ENCODE results near the gene GNAI3.

GNAI3 gene

DNA sequence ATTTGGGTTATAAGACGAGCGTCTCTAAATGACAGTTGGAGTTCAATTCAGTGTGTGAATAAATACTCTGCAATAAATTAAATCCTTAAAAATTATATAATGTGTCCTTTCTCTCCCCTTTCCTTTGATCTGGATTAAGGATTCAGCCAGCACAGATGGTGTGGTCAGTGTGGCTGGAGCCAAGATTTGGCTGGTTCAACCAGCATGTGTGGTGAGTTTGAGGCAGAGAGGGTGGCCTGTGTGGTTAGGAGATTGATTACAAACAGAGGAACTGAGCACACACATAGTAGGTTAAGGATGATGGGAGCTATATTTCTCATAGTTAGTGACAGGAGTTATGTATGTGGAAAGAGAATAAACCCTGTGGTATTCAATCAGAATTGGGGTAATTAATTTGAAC lies 24.7 kb upstream of the GNAI3 start:
- no peak for DNase-seq (ENCODE audit: low read depth in 3 of 3, low spot score in 1 of 3)

DNA sequence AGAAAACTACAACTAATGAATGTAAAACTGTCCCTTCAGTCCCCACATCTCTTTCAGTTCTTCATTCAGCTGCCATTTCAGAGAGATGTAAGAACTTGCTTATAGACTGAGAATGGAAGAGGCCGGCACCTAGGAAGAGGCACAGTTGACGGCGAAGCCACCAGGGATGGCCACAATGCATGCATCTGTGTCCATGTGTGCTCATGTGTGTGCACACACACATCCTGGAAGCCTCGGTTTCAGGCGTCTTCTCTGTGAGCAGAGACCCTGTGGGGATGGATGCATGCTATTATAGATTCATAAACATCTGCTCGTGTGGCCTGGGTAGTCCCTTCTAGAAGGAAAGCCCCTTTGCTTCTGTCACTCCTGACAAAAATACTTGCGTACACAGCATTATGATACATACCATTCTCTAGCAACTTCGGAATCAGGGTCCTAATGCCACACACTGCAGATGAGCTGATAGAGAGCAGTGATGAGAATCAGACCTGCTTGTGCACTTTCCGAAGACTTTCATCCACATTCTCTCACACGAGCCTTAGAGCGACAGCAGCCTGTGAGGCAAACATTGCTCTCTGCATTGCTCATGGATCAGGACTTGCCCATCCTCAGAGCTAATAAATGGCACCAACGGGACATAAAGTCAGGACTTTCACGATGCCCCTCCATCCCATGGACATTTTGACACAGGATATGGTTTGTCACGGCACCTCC lies 21.2 kb upstream of the GNAI3 start:
- no peak for DNase-seq (ENCODE audit: low read depth in 3 of 3, low spot score in 1 of 3)

DNA sequence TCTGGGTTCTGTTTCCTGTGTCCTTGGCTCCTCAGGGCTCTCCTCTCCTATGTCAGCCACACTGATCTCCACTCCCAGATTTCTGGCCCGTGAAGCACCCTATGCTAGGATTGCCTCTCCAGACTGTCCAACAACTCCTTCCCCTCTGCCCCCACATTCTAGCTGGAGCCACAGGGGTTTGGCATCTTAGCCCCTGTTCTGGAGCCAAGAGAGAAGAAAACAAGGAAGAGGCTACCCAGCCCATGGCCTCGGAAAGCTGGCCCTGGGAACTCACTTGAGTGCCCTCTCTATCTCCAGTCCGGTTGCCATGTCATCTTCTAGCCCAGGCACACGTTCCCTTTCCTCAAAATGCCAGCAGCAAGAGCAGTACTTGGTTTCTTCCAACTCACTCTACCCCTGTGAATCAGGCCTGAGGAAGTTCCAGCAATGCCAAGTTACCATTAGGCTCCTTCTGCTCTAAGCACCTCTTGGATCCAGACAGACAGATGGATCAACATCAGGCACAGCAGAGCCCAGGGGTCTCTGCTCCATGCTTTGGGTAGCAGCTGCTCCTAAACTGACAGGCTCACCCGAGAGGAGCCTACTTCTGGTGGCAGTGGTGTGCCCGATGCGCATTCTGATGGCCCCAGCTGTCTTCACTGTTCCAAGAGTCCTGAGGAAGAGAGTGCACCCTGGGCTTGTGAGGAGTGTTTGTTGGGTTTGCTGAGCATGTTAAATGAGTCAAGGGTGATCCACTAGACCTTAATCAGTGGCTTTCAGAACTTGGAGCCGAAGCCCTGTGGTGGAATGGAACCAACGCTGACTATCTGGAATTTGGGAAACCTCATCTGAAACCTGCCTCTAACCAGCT lies 20.3 kb upstream of the GNAI3 start:
- no peak for DNase-seq (ENCODE audit: low read depth in 3 of 3, low spot score in 1 of 3)

DNA sequence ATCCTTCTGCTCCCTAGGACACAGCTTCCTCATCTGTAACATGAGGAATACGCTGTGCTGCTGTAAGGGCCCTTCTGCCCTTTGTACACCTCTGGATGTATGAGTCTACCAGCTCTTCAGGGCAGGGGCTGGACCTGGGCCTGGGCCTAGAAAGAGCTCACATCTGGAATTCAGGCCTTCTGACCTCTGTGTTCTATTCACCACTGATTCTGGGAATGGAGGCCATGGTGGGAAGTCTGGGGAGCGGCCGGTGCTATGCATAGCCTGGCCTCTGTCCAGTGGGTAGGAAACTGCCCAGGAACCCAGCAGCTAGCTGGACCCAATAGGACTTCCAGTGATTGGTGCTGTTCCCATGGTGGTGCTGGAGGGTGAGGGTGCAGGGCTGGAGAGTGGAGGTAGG lies 19.7 kb upstream of the GNAI3 start:
- no peak for DNase-seq (ENCODE audit: low read depth in 3 of 3, low spot score in 1 of 3)

DNA sequence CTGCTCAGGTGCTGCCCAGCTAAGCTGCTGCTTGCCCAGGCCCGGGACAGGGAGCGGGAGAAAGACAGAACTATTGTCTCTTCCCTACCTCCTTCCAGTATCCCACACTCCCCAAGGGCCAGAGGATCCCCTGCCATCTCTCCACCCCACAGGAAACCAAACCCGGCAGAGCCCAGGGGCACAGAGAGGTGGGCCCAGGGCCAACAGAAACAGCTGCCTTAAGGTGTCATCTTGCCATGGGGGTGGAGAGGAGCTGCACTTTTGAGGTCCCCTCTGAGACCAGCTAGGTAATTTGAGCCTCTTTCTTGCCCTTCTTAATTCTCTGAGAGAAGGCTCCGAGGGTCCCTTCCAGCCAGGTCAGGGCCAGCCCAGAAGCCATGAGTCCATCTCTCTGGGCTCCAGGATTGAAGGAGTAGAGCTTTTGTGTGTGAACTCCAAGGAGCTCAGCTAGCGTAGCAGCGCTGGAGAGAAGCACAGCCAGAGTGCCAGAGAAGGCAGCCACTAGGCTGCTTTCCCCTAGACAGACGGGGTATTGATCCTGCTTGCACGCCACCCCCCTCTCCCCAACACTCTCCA lies 18.4 kb upstream of the GNAI3 start:
- DNase-seq (ENCODE audit: low read depth in 3 of 3, low spot score in 1 of 3) = no peak

DNA sequence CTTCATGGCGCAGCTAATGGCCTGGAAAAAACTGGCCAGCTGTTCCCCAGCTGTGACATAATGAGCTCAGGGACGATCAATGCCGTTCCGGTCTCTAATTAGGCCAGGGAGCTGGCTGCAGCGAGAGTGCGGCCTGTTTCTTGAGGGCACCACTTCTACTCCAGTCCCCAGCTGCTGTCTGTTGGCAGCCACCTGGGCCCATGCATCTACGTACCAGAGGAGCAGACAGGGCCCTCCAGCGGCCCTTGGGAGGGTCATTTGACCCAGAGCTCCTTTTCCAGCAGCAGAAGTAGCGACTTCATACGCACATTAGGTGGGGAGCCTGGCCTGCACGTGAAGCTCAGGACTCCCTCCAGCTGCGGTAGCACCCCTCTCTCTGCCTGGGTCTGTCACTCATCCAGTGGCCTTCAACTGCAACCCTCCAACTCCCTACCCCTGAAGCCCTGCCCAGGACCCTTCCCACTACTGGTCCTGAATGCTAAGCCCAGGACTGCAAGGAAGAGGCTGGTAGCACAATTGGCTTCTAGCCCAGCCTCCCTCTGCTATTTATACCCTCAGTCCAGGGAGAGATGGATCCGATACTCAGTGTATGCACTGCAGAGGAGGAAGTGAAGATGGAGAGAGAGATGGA lies 17.8 kb upstream of the GNAI3 start:
- no peak for DNase-seq (ENCODE audit: low read depth in 3 of 3, low spot score in 1 of 3)

DNA sequence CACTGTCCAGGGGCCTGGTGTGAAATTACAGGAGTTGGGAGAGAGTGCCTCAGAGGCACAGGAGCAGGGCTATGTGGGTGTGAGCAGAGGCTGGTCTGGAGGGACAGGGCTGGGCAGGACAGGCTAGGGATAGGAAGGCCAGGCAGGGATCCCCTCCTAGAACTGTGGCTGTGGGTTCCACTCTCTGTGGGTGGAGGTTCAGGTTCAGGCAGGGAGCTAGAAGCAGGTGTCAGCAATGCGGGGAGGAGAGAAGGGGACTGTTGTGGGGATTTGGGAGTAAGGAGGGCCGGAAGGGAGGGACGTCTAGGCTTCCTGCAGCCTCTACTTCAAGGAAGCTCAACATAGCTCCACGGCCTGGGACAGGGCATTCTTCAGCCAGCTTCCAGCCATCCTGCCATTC lies 17.0 kb upstream of the GNAI3 start:
- DNase-seq (ENCODE audit: low read depth in 3 of 3, low spot score in 1 of 3) = no peak

DNA sequence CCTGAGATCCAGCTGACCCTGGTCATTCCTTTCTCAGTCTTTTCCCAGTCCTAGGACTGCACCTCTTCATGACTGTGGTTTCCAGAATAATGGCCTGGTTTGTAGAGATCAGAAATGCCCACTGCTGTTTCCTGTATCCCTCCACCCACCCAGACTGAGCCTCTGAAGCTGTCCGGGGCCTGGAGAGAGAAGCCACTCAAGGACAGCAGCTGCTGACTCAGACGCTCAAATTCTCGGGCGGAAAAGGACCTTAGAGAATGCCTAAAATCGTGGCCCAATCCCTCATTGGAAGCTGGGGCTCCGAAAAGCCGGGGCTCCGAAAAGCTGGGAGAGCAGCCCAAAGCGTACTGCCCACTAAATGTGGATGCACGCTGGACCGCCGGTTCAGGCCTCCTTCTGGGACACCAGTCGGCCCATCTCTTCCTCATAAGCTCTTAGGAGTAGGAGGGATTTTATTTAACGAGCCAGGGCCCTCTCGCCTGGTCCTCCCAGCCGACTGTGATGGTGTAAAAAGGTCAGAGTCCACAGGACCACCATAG lies 16.5 kb upstream of the GNAI3 start:
- no peak for DNase-seq (ENCODE audit: low read depth in 3 of 3, low spot score in 1 of 3)

DNA sequence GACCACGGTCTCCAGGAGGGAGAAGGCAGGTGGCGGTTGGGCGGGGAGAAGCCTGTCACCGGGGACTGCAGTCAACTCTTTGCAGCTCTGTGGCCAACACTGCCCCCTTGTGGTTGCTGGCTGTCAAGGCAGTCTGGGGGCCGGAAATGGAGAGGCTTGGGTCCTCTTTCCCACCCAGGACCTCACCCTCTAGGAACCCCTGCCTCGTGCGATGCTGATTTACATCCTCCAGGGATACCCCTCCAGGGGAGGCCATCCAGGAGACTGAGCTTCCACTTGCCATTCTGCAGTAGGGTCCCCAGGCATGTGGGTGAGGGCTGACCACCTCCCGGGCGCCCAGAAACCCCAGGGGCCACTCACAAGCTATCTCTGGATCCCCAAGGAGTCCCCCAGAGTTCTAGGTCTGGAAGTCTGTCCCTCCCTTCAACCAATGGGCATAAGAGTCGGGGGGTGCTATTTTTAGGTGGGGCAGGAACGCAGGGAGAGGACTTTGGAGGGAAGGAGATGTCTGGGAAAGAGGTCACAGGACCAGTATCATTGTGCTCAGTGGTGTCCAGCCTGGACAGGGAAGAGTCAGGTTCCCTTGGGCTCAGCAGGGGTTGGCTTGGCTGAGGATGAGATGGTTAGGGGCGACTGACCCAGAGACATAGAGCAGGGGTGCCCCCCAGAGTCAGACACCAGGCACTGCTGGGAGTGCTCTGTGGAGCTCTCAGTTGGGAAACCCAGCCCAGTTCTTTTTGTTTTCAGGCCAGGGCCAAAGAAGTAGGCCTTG lies 15.9 kb upstream of the GNAI3 start:
- DNase-seq (ENCODE audit: low read depth in 3 of 3, low spot score in 1 of 3) = peak; percentile 82 to 92 (median 83)

DNA sequence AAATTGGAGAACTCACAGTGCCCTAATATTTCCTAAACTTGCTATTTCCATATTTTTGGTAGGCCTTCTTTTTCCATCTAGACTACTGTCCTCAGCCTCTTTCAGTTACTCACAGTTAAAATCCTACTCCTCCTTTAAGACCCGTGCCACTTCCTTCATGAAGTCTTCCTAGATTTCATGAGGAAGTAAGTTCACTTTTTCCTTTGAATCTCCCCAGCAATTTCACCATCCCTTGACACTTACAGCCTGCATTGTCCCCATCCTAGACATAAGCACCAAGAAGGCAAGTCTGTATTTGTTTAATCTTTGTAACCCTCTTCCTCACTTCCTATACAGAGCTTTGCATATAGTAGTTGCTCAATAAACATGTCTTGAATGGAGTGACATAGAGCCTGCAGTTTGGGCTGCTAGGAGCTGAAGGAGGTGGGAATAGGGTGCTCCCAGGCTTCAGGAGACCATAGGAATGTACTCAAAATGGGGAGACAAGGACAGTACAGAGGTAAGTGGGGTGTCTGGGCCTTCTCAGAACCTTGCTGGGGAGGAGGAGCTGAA lies 14.0 kb upstream of the GNAI3 start:
- DNase-seq (ENCODE audit: low read depth in 3 of 3, low spot score in 1 of 3) = no peak

DNA sequence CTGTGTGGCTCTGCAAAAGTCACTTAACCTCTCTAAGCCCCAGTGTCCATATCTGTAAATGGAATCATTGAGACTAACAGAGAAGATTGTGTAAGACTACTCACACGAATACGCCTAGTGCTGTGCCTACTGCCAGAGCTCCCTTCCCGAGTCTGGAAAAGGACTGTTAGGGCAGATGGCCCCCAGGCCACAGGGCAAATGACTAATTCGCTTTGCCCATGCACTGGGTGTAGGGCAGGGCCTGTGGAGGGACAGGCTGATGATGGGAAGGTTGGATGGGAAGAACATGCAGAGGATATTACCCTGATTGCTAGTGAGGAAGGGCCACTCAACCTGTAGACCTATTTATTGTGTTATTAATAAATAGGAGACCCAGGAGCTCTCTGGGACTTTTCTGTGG lies 12.9 kb upstream of the GNAI3 start:
- DNase-seq (ENCODE audit: low read depth in 3 of 3, low spot score in 1 of 3) = no peak

DNA sequence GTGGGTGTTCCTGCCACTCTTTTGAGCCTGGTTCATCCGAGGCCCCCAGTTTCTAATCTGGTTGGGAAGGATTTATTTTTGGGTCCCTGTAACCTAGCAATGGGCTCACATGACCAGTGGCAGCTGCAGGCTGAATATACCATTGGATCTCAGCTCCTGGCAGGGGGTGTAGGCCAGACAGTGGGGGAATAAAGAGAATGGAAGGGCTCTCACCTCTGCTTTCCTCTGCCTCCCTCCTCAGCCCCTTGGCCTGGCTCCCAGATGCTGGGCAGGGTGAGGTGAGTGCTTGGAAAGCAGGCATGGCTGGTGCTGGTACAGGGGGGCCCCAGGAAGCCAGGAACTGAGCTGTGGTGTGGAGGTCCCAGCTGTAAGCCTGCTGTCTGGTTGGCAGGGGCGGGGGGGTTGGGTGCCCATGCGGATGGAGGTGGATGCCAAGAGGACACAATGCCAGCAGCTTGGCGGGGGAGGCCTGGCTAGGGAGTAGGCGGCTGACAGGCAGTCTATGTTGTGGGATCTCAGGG lies 12.4 kb upstream of the GNAI3 start:
- DNase-seq (ENCODE audit: low read depth in 3 of 3, low spot score in 1 of 3) = no peak

DNA sequence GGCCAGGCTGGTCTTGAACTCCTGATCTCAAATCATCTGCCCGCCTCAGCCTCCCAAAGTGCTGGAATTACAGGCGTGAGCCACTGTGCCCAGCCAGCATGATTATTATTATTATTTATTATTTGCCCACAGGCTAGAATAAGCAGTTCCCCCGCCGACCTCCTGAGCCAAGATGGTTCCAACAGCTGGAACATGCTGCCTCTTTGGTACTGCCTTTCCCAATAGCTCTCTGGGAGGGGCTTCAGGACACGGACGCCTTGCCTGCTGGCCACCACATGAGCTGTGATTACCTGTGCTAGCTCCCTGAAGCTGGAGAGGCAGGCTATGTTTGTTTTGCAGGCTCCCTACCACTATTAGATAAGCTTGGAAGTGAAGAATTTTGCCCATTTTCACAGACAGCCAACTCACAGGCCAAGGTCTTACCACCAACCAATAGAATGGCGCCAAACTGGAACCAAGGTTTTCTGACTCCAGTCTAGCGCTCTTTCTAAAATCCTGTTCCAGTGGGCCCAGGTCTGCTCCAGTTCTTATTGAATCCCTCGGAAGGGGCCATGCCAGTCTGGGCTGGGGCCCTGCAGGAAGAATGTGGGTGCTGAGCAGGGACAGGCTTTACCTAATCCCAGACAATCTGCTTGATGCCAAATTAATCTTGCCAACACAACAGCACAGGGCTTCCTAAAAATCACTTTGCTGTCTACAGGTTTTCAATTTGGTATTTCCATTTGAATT lies 10.8 kb upstream of the GNAI3 start:
- DNase-seq (ENCODE audit: low read depth in 3 of 3, low spot score in 1 of 3) = no peak

DNA sequence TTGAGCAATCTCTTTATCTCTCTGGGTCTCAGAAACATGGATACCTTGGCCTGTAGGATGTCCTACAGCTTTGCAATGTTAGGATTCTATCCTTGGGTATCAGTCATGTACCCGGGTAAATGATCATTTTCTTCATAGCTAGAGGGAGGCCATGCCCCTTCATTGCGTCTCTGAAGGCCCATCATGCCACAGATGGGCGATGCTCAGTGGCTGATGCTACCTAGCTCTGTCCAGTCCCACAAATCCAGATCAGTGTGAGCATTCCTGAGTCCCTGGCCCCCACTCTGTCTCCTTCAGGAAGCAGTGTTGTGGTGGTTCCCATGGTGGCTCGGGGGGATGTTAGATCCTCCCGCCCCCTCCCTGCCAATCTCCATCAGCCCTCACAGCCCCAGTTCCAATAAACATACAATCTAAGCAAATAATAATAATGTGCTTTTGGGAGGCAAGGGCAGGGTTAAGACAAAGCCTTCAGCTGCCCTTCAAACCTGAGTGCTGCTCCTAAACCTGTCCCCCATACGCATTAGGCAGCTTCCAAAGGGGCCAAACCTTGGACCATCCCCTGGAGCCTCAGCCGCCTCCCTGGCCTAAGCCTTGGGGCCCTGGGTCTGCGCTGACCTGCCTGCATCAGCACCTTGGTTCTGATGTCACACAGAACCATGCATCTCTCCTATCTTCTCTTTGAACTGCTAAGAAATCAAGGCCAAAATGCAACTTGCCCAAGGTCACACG lies 9.4 kb upstream of the GNAI3 start:
- DNase-seq (ENCODE audit: low read depth in 3 of 3, low spot score in 1 of 3) = no peak

DNA sequence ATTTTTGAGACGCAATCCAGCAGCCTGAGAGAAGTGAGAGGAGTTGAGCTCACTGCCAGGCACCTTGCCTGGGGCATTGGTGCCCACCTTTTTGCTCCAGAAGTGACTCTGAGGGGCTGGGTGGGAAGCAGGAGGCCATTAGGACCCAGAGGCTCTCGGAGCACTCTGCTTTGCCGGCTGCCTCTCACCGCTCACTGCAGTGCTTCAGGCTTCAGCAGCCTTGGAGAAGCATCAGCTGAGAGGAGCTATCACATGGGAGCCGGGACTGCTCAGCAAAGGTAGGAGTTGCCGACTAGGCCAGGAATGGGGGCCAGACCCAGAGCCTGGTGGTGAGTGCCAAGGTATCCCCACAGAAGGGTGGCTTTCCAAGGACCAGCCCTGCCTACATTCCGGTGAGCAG lies 8.7 kb upstream of the GNAI3 start, which contains the start of gene GPR61:
GPR61 (plus strand) TSS at position 197 of the 400 bp plus-strand sequence. CDS start 3,151 bp downstream, outside the sequence.
- no peak for DNase-seq (ENCODE audit: low read depth in 3 of 3, low spot score in 1 of 3)

DNA sequence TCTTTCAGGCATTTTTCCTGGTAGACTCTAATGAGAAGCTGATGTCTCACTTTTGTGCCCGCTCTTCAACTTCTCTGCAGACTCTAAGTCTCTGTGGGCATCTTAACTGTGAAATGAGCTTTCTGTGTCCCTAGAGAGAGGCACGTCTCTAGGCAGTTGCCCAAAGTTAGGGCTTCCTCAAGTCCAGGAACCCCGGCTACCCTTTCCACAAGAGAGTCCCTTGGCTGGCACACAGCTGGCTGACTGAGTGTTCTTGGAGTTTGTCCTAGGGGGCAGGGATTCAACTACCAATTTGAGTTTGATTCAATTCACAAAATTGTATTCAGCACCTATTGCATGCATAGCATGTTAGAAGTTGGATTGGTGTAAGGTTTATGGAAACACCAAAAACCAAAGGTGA lies 7.3 kb upstream of the GNAI3 start:
- no peak for DNase-seq (ENCODE audit: low read depth in 3 of 3, low spot score in 1 of 3)

DNA sequence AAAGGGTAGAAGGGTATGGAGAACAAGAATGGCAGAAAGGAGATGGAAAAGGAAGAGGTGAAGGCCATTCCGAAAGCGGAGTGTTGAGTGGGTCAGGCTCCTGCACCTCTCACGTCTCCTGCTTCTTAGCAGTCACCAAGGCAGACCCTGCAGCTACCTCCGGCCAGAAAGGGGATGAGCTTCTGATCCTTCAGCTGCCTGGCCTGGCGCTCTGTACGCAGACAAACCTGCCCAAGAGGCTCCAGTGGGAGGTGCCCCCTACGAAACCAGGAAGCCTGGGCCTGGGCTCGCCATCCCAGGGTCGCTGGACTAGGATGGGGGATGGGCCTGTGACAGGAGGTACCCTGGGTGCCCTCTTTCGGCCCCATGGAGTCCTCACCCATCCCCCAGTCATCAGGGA lies 5.8 kb upstream of the GNAI3 start:
- DNase-seq (ENCODE audit: low read depth in 3 of 3, low spot score in 1 of 3) = no peak

DNA sequence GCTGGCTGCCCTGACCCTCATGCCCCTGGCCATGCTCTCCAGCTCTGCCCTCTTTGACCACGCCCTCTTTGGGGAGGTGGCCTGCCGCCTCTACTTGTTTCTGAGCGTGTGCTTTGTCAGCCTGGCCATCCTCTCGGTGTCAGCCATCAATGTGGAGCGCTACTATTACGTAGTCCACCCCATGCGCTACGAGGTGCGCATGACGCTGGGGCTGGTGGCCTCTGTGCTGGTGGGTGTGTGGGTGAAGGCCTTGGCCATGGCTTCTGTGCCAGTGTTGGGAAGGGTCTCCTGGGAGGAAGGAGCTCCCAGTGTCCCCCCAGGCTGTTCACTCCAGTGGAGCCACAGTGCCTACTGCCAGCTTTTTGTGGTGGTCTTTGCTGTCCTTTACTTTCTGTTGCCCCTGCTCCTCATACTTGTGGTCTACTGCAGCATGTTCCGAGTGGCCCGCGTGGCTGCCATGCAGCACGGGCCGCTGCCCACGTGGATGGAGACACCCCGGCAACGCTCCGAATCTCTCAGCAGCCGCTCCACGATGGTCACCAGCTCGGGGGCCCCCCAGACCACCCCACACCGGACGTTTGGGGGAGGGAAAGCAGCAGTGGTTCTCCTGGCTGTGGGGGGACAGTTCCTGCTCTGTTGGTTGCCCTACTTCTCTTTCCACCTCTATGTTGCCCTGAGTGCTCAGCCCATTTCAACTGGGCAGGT lies 5.0 kb upstream of the GNAI3 start:
- DNase-seq (ENCODE audit: low read depth in 3 of 3, low spot score in 1 of 3) = no peak

Data from stimulated activated CD4-positive, alpha-beta T cell treated with anti-CD3 and anti-CD28 coated beads, TNF-alpha, amount 100 ng/mL, for 1 hour (primary cell).